Esophagus muscularis mucosa (tissue), 4 donors: ENCODE measurements around the gene IGF1R. TPM values are rescaled to one million over a fixed set of nuclear protein-coding genes. Genes with fewer than 3 reads are reported as not detected.

ENCODE experiments used
- DNase-seq: peaks from one replicate; pipeline ENCODE4 v3.0.0-alpha.2; 2017; ENCODE audit errors: extremely low spot score
- H3K27ac ChIP-seq, 4 donors: fragments of 200-600 bp; sonication (generic); replicated peaks in 1 of 4; 1 replicate in 3 of 4; 2 replicates in 1 of 4; pipeline ENCODE4 v1.5.1; 2016 to 2019; ENCODE audit warnings: mild to moderate bottlenecking in 1 of 4
- H3K27me3 ChIP-seq, 4 donors: fragments of 200-600 bp; sonication (generic); one replicate each; pipeline versions ENCODE4 v1.5.1 to v1.6.0; 2016 to 2019
- H3K36me3 ChIP-seq, 4 donors: fragments of 200-600 bp; sonication (generic); one replicate each; pipeline ENCODE4 v1.5.1; 2016 to 2019
- H3K4me1 ChIP-seq, 4 donors: fragments of 200-600 bp; sonication (generic); one replicate each; pipeline ENCODE4 v1.5.1; 2016 to 2019
- H3K4me3 ChIP-seq, 4 donors: fragments of 200-600 bp; sonication (generic); 1 replicate in 2 of 4; 2 replicates in 2 of 4; pipeline ENCODE4 v1.5.1; 2016 to 2019; ENCODE audit warnings: mild to moderate bottlenecking in 4 of 4, moderate library complexity in 1 of 4
- H3K9me3 ChIP-seq, 4 donors: fragments of 200-600 bp; sonication (generic); 1 replicate in 3 of 4; 2 replicates in 1 of 4; pipeline ENCODE4 v1.5.1; 2016 to 2019
- EP300 ChIP-seq: sonication (generic); formaldehyde crosslinking; IDR thresholded peaks from one replicate; pipeline ENCODE4 v1.6.1; 2017; ENCODE audit warnings: antibody characterized with exemption
- POLR2A ChIP-seq: fragments of 450-650 bp; IDR thresholded peaks from one replicate; pipeline ENCODE4 v1.6.1; 2017; ENCODE audit warnings: antibody characterized with exemption, moderate library complexity, mild to moderate bottlenecking, low read depth
- POLR2AphosphoS5 ChIP-seq, 2 donors: sonication (generic); formaldehyde crosslinking; IDR thresholded peaks; one replicate each; pipeline ENCODE4 v1.6.1; 2017; ENCODE audit warnings: antibody characterized with exemption in 2 of 2
- WGBS: methylation state at CpG from one replicate; pipeline ENCODE4 v1.1.5; 2018; 5-methylcytosine and 5-hydroxymethylcytosine counted together
- intact Hi-C: fragments of 100-400 bp; cut with DNase I; formaldehyde crosslinking; loops from one replicate; pipeline ENCODE4 v1.15.1; 2023
- total RNA-seq, 4 donors: library from RNA; depleted of rRNA; stranded (reverse); fragments of >200 nt; gene quantifications; one replicate each; pipeline versions ENCODE4 v1.1.0 to v1.2.1, GENCODE V29; 2016
- TF ChIP-seq, protein P1 (sequence below), 3 experiments: fragments of 200-600 bp in 2 of 3; fragments of 450-650 bp in 1 of 3; sonication (generic) in 2 of 3; IDR thresholded peaks; one replicate each; pipeline ENCODE4 v1.5.1; 2017 to 2019; ENCODE audit warnings: antibody characterized with exemption in 3 of 3, mild to moderate bottlenecking in 2 of 3, moderate library complexity in 1 of 3

IGF1R gene
- total RNA-seq, 4 donors from 2014 or later: 33.6 to 95.3 (median 49.7) TPM

- intact Hi-C loops: no loop called here
- TF ChIP-seq EP300 (no peak), POLR2A (no peak)
- TF ChIP-seq, protein P1, sequence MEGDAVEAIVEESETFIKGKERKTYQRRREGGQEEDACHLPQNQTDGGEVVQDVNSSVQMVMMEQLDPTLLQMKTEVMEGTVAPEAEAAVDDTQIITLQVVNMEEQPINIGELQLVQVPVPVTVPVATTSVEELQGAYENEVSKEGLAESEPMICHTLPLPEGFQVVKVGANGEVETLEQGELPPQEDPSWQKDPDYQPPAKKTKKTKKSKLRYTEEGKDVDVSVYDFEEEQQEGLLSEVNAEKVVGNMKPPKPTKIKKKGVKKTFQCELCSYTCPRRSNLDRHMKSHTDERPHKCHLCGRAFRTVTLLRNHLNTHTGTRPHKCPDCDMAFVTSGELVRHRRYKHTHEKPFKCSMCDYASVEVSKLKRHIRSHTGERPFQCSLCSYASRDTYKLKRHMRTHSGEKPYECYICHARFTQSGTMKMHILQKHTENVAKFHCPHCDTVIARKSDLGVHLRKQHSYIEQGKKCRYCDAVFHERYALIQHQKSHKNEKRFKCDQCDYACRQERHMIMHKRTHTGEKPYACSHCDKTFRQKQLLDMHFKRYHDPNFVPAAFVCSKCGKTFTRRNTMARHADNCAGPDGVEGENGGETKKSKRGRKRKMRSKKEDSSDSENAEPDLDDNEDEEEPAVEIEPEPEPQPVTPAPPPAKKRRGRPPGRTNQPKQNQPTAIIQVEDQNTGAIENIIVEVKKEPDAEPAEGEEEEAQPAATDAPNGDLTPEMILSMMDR (IDR thresholded peaks at IDR 0.05): no peak
These were observed 212.8 kb downstream of the IGF1R start for GRCh38 chr15:98861188-98861587.

DNA sequence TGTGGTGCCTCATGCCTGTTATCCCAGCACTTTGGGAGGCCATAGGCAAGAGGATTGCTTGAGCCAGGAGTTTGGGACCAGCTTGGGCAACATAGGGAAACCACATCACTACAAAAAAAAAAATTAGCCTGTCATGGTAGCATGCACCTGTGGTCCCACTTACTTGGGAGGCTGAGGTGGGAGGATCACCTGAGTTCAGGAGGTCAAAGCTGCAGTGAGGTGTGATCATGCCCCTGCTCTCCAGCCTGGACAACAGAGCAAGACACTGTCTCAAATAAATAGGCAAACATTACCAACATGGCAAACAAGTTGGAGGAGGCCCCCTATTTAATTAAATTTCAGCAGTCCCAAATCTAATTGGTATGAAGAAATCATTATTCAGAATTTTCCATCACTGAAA lies 215.6 kb downstream of the IGF1R start:
- H3K4me1 ChIP-seq: peaks cover 32 to 58% (median 55%) of the 10 kb centered on the region in 4 donors
- H3K27me3 ChIP-seq: no peaks in the 10 kb centered on the region
- no peaks in the 10 kb centered on the region for H3K36me3 ChIP-seq
- no peak overlapping the region for H3K4me3 ChIP-seq
- intact Hi-C loops: no loop called here
- H3K27ac ChIP-seq: peak overlapping the region in 1 of 4 donors; percentile 5
- no peak for TF ChIP-seq EP300
- no peak for TF ChIP-seq POLR2AphosphoS5 (IDR thresholded peaks at IDR 0.05)
- DNase-seq: no peak
- H3K9me3 ChIP-seq: no peaks in the 10 kb centered on the region

More at GRCh38 chr15:98861188-98861587, 212.8 kb downstream of the IGF1R start:
- no peaks in the 10 kb centered on the region for H3K9me3 ChIP-seq
- 88% methylated on average over 6 of the region's 6 CpGs for WGBS
- DNase-seq: no peak
- H3K4me3 ChIP-seq: no peak overlapping the region
- H3K36me3 ChIP-seq: no peaks in the 10 kb centered on the region
- H3K27me3 ChIP-seq: no peaks in the 10 kb centered on the region
- peaks cover 26 to 80% (median 73%) of the 10 kb centered on the region in 4 donors for H3K4me1 ChIP-seq
- peak overlapping the region in 2 of 4 donors; percentile 3 to 24 for H3K27ac ChIP-seq

DNA sequence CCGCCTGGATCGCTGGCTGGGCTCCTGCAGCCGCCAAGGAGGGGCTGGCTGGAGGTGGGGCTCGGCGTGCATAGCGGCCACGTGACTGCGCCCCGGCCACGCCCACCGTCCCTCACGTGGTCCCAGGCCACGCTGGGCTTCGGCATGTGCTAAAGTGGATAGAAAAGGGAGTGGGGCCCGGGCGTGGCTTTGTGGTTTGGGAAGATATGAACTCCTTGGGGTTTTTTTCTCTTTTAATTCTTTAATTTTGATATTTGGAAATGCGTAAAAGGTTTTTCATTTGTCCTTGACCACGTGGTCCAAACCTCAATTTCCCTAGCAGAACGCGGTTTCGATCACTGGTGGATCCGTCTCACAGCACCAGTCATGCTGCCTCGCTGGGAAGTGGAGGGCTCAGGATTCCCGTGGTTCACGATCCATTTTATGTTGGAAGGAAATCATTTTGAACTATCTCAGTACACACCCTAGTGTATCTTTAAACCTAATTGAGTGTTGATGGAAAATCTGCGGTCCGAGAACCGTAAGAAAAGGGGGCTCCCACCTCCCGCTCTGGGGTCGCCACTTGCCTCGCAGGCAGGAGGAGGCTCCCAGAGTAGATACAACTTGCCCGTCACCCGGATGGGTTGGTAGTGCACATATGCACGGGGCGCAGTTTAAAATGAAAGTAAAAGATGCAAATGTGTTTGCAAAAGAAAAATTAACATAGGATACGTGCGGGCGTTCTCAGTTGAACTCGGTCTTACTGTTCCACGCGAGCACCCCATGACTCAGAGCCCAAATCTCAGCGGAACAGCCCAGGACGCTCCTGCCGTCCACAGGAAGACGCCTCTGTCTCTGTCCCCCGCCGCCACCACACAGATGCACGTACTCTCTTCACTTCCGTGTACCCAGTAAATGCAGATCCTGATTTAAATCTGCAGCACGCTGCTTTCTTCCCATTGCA lies 217.3 kb downstream of the IGF1R start:
- H3K4me1 ChIP-seq: peaks cover 36 to 47% (median 39%) of the 10 kb centered on the region in 4 donors
- peak overlapping the region; percentile 47 to 61 (median 54) for H3K4me3 ChIP-seq
- intact Hi-C loops: no loop called here
- peak; percentile 6 to 73 for TF ChIP-seq POLR2AphosphoS5 (IDR thresholded peaks at IDR 0.05)
- TF ChIP-seq POLR2A: no peak
- DNase-seq: no peak
- H3K9me3 ChIP-seq: no peaks in the 10 kb centered on the region
- no peaks in the 10 kb centered on the region for H3K36me3 ChIP-seq
- WGBS: 49% methylated on average over 45 of the region's 50 CpGs
- H3K27me3 ChIP-seq: no peaks in the 10 kb centered on the region
- H3K27ac ChIP-seq: peak overlapping the region; percentile 53 to 79 (median 74)

- Histone ChIP-seq H3K9me3 (no peaks in the 10 kb centered on the region), H3K27me3 (no peaks in the 10 kb centered on the region), H3K4me3 (peak overlapping the region; percentile 47 to 61 (median 54)), H3K36me3 (no peaks in the 10 kb centered on the region), H3K27ac (peak overlapping the region; percentile 53 to 79 (median 74)), H3K4me1 (peaks cover 28 to 43% (median 33%) of the 10 kb centered on the region in 4 donors)
- 30% methylated on average over 11 of the region's 11 CpGs for WGBS
- TF ChIP-seq POLR2AphosphoS5 (IDR thresholded peaks at IDR 0.05) (peak in 1 of 2 donors; percentile 27), EP300 (no peak), POLR2A (no peak)
- TF ChIP-seq, protein P1 (IDR thresholded peaks at IDR 0.05): no peak
- intact Hi-C loops: no loop called here
- DNase-seq: no peak
These were observed 218.2 kb downstream of the IGF1R start for GRCh38 chr15:98866511-98866910.

GRCh38 chr15:98868564-98868963 lies 220.2 kb downstream of the IGF1R start:
- H3K36me3 ChIP-seq: no peaks in the 10 kb centered on the region
- H3K27ac ChIP-seq: no peak overlapping the region
- H3K4me1 ChIP-seq: peaks cover 28 to 49% (median 41%) of the 10 kb centered on the region in 4 donors
- H3K4me3 ChIP-seq: no peak overlapping the region
- TF ChIP-seq EP300: no peak
- TF ChIP-seq, protein P1 (IDR thresholded peaks at IDR 0.05): no peak
- no peak for TF ChIP-seq POLR2AphosphoS5 (IDR thresholded peaks at IDR 0.05)
- no peak for TF ChIP-seq POLR2A
- WGBS: 77% methylated on average over 6 of the region's 6 CpGs
- H3K9me3 ChIP-seq: no peaks in the 10 kb centered on the region
- DNase-seq: no peak
- H3K27me3 ChIP-seq: no peaks in the 10 kb centered on the region
- intact Hi-C loops: no loop called here
